ENCODE data around the gene HMGN4. TPM values are rescaled to one million over a fixed set of nuclear protein-coding genes. Genes with fewer than 3 reads are reported as not detected.

HMGN4 gene
- total and polyA plus RNA-seq, 9 of the 15 experiments (the other 6 are each of a cell fraction or from before 2014, with no cell fraction given): 35.4 to 134 (median 94.1) TPM

DNA sequence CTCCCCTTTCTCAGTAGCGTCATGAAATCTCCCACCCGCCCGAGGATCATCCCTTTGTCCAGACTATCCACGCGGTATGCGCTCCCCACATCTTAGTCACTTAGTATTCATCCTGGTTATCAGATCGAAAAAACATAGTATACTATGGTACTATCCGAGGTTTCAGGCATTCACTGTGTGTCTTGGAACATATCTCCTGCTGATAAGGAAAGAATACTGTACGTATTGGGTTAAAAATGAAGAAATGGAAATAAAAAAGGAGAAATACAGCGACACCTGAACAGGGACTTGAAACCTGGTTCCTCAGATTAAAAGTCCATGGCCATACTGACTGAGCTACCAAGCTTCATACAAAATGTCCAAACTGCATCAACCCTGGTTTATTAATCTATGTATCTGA is 14.0 kb downstream of the HMGN4 start (continued):
- no peak for TF ChIP-seq POU5F1 (IDR thresholded peaks at IDR 0.05; ENCODE audit: borderline replicate concordance, low read depth, low read length, partially characterized antibody)
- 0 out of 2 replicates have a peak, but pooled peaks have one; percentile 18 for TF ChIP-seq NBN (IDR thresholded peaks at IDR 0.05; ENCODE audit: low read depth)
- peak; percentile 64 for TF ChIP-seq DPF2 (IDR thresholded peaks at IDR 0.05)

DNA sequence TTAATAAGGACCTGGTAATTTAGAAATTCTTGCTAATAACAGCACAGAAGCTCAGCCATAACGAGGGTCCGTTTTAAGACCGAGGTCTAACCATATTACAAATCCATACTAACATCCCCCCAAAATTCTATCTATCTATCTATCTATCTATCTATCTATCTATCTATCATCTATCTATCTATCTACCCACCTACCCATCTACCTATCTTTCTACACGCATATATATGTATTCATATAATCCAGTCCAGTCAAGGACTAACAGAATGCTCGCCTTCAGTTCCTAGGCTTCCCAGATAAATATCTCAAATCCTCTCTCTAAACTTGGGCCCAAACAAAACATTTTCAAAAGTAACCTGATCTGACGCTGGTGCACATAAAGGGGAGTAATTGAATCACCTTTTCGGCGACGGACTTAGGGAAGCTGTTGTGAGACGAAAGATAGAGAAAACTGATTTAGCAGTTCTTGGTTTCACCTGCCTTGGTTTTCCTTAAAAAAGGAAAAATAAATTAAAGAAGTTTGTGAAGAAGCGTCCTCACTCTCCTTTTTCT is 14.5 kb downstream of the HMGN4 start:
- peaks cover 5 to 20% of the 10 kb centered on the region in 2 experiments; a peak in 4 of 5 replicates for H3K4me1 ChIP-seq (replicated peaks in 1 of 2; ENCODE audit: control insufficient read depth in 2 of 2, insufficient read depth in 2 of 2, low read length in 2 of 2)
- WGBS (ENCODE audit: insufficient coverage, low coverage, missing lambda C conversion rate): 6% methylated on average over 11 of the region's 11 CpGs
- FAIRE-seq: no peak
- no peaks in the 10 kb centered on the region; the same call in 1 of the 2 replicates for H4K20me1 ChIP-seq (replicated peaks; ENCODE audit: control insufficient read depth, insufficient read depth, low read length)
- no peaks in the 10 kb centered on the region for H3K27me3 ChIP-seq (ENCODE audit: control insufficient read depth in 2 of 2, insufficient read depth in 2 of 2, low read length in 2 of 2)
- H3K9ac ChIP-seq (ENCODE audit: insufficient read depth in 1 of 2, low read depth in 2 of 2, low read length in 2 of 2): peak overlapping the region in 1 of 2 experiments; percentile 59; a peak in 2 of 4 replicates
- H3K4me2 ChIP-seq (ENCODE audit: insufficient read depth, low read length): peak overlapping the region; percentile 87
- no peaks in the 10 kb centered on the region for H3K36me3 ChIP-seq (ENCODE audit: control insufficient read depth, insufficient read depth, low read length)
- no TSS peak for BruUV-seq (replicated peaks)
- H3K9me1 ChIP-seq (ENCODE audit: control insufficient read depth, insufficient read depth, low read length): no peaks in the 10 kb centered on the region
- H3K79me2 ChIP-seq (ENCODE audit: control insufficient read depth, insufficient read depth, low read length): no peaks in the 10 kb centered on the region
- H3K4me3 ChIP-seq: peak overlapping the region; percentile 51
- intact Hi-C loops (cut with micrococcal nuclease) (loop anchor here (1.0 to 10.0 kb wide), 4 partner anchors 15 to 1132 kb away; partner anchors contain the start of gene ZNF184), in situ Hi-C loops (cut with MboI) (loop anchor here (25.0 kb wide), 1 partner anchor 365 kb away; a partner anchor contains a TSS)
- H3K9me3 ChIP-seq (replicated peaks; ENCODE audit: control insufficient read depth, insufficient read depth, low read depth, low read length): no peaks in the 10 kb centered on the region
- H2AFZ ChIP-seq (ENCODE audit: low read depth, low read length): peak overlapping the region; percentile 90
- ChIA-PET CTCF (ENCODE audit: low intra/inter-chr PET ratio) (no interaction called here), POLR2A (interaction anchor here (0.7 to 6.8 kb wide), 11 partner anchors 11 to 364 kb away, joined by 3 to 70 read pairs (median 5); partner anchors contain the start of gene HMGN4)
- H3K27ac ChIP-seq (ENCODE audit: extremely low read depth, low read depth, low read length): no peak overlapping the region; the same call in 2 of the 3 replicates
- ATAC-seq: no peak
- no peak for DNase-seq (ENCODE audit: extremely low read depth in 1 of 4, low spot score in 3 of 4)
- TF ChIP-seq SP2 (IDR thresholded peaks at IDR 0.05; ENCODE audit: extremely low read depth, low read depth, low read length, poor library complexity, severe bottlenecking) (no peak), ZFPM2 (CRISPR knock-in tag; IDR thresholded peaks at IDR 0.05) (no peak), PHF8 (IDR thresholded peaks at IDR 0.05; ENCODE audit: borderline replicate concordance, low read length) (peak; percentile 2; the same call in 1 of the 2 replicates), DNMT1 (IDR thresholded peaks at IDR 0.05) (no peak), CREB1 (IDR thresholded peaks at IDR 0.05) (no peak), CREB1 (CRISPR knock-in tag; IDR thresholded peaks at IDR 0.05) (no peak), ZNF79 (CRISPR knock-in tag; IDR thresholded peaks at IDR 0.05; ENCODE audit: low read depth) (no peak), SLC30A9 (CRISPR knock-in tag; IDR thresholded peaks at IDR 0.05) (no peak), ZNF347 (CRISPR knock-in tag; IDR thresholded peaks at IDR 0.05; ENCODE audit: low read depth) (no peak), ATF7 (IDR thresholded peaks at IDR 0.05) (no peak), SMAD1 (IDR thresholded peaks at IDR 0.05; ENCODE audit: low read depth, low read length, partially characterized antibody) (no peak), NCOA2 (IDR thresholded peaks at IDR 0.05; ENCODE audit: partially characterized antibody in 2 of 2) (no peak), ZBED1 (IDR thresholded peaks at IDR 0.05) (no peak), ZNF408 (CRISPR knock-in tag; IDR thresholded peaks at IDR 0.05; ENCODE audit: low read depth) (no peak), KAT2B (IDR thresholded peaks at IDR 0.05; ENCODE audit: low read depth, low read length) (no peak), GATAD2A (IDR thresholded peaks at IDR 0.05) (peak; percentile 62; the same call in 1 of the 2 replicates)
- TF ChIP-seq, protein P1, sequence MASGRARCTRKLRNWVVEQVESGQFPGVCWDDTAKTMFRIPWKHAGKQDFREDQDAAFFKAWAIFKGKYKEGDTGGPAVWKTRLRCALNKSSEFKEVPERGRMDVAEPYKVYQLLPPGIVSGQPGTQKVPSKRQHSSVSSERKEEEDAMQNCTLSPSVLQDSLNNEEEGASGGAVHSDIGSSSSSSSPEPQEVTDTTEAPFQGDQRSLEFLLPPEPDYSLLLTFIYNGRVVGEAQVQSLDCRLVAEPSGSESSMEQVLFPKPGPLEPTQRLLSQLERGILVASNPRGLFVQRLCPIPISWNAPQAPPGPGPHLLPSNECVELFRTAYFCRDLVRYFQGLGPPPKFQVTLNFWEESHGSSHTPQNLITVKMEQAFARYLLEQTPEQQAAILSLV (tag; IDR thresholded peaks at IDR 0.05): no peak
- TF ChIP-seq, protein P2, sequence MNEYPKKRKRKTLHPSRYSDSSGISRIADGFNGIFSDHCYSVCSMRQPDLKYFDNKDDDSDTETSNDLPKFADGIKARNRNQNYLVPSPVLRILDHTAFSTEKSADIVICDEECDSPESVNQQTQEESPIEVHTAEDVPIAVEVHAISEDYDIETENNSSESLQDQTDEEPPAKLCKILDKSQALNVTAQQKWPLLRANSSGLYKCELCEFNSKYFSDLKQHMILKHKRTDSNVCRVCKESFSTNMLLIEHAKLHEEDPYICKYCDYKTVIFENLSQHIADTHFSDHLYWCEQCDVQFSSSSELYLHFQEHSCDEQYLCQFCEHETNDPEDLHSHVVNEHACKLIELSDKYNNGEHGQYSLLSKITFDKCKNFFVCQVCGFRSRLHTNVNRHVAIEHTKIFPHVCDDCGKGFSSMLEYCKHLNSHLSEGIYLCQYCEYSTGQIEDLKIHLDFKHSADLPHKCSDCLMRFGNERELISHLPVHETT (CRISPR knock-in tag; conservative IDR thresholded peaks at IDR 0.05 in 1 of 2, IDR thresholded peaks at IDR 0.05 in 1 of 2): no peak

Measured in K562 (cell line).